GM18909 (cell line): ENCODE results near the gene BRD7.
A peak's percentile ranks its signal among the peaks of the same experiment; 100 is the strongest.

Experiments used
- ATAC-seq: cut with Tn5 transposase; IDR thresholded peaks from one replicate; pipeline ENCODE4 v1.9.1; 2021; ENCODE audit warnings: mild to moderate bottlenecking; ENCODE audit not compliant: unreplicated experiment, poor library complexity

Gene BRD7

DNA sequence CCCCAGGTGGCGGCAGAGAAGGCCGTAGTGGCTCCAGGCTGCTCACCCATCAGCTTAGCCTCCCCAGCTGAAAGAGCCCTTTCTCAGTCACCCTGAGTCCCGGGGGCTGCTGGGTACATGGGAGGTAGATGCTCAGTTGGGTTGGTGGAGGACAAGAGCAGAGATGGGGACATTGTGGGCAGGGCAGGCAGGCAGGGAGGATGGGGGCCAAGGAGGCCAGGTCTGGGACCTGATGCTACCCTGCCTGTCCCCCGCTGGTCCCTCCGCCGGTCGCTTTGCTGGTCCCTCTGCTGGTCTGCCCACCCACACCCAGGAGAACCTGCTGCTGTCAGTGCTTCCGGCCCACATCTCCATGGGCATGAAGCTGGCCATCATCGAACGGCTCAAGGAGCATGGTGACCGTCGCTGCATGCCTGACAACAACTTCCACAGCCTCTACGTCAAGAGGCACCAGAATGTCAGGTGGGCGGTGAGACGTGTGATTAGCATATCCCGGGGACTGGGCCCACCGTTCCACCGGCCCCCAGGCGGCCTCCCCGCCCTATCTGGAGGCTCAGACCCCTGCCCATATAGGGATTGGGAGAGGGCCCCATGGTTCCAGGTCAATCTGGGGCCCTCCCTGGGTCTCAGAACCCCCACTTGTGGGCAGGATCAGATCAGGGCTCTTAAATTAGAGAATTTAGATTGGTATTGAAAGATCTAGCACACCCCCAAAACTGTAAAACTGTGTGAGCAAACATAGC lies 75.6 kb downstream of the BRD7 start:
- ATAC-seq: no peak

- ATAC-seq: no peak
Measured at GRCh38 chr16:50292566-50292948, 76.2 kb downstream of the BRD7 start.

DNA sequence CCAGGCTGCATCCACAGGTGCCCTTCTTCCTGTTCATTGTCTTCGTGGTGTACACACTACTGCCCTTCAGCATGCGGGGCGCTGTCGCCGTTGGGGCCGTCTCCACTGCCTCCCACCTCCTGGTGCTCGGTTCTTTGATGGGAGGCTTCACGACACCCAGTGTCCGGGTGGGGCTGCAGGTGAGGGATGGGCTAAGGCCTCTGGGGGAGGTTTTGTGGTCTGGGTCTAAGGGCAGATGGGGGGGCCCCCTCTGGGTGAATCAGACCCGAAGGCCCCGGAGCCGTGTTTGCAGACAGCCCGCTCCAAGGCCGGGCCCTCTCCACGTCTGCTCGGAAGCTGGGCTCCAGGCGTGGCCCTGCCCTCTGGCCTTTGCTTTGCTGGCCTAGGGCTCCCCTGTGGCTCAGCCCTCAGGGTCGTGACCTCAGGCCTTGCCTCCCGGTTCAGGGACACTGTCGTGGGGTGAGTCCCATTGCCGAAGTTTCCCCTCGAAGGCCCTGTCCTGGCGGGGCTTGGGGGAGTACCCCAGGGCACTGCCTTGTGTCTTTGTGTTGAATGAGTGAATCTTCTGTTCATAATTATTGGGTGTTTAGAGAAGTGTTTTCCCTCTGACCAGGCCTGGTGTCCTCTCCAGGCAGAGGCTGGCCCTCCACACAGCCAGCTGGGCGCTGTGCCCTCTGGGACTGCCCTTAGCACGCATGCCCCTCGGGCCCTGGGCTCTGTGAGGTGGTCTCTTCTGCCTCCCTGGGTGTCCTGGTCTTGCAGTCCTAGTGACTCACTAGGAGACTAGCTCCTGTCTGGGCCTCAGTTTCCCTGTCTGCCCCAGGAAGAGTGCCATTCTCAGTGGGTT lies 76.8 kb downstream of the BRD7 start:
- ATAC-seq: no peak

DNA sequence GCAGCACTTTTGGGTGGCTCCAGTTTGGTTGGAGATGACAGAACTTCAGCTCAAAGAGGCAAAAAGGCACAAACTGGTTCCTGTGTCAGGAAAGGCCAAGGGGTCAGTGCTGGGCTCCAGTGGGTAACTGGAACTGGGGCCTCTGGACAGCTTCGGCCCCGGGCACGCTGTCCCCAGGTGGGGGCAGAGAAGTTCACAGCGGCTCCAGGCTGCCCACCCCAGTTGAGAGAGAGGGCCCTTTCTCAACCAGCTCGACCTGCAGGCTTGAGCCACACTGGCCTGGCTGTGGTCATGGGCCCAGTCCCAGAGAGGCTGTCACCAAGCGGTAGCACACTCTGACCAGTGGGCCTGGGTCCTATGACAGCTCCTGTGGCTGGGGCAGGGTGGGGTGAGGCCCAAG lies 77.9 kb downstream of the BRD7 start:
- ATAC-seq: no peak

DNA sequence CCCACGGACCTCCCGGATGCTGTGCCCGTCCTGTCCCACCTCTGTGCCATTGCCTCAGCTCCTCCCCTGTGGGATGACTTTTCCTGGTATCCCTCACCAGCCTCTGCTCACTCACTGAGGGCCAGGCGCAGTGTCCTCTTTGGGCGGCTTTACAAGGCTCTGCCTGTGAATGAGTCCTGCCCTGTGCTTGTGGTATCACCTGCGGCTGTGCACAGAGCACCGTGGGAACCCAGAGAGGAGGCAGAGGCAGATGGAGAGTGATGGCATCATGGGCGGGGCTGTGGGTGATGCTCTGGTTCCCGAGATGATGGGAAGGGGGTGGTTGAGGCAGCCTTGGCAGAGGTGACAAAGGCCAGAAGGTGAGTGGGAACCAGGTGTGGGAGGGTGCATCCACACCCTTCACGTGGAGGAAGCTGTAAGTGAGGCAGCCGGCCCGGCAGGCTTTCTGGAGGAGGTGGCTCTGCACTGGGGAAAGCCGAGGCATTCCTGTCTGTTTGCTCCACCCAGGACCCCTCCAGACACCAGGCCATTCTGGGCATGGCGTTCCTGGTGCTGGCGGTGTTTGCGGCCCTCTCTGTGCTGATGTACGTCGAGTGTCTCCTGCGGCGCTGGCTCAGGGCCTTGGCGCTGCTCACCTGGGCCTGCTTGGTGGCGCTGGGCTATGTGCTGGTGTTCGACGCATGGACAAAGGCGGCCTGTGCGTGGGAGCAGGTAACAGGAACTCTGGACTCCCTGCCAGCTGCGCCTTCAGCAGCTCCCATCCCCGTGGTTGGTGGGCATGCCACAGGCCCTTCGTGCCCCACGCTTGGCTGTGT lies 78.6 kb downstream of the BRD7 start:
- ATAC-seq: no peak

GRCh38 chr16:50288920-50289319 lies 79.9 kb downstream of the BRD7 start:
- ATAC-seq: no peak

DNA sequence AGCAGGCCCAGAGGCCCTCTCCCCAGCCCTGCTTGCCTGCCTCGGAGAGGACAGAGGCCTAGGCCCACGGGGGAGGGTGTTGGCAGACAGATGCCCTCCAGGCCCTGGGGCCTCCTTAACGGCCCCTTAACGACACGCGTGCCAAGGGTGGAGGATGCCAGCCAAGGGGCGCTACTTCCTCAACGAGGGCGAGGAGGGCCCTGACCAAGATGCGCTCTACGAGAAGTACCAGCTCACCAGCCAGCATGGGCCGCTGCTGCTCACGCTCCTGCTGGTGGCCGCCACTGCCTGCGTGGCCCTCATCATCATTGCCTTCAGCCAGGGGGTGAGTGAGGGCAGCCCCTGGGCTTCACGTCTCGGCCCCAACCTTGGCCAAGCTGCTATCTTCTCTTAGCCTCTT lies 80.8 kb downstream of the BRD7 start:
- ATAC-seq: no peak

- ATAC-seq: no peak
Measured at GRCh38 chr16:50286681-50287080, 82.1 kb downstream of the BRD7 start.

DNA sequence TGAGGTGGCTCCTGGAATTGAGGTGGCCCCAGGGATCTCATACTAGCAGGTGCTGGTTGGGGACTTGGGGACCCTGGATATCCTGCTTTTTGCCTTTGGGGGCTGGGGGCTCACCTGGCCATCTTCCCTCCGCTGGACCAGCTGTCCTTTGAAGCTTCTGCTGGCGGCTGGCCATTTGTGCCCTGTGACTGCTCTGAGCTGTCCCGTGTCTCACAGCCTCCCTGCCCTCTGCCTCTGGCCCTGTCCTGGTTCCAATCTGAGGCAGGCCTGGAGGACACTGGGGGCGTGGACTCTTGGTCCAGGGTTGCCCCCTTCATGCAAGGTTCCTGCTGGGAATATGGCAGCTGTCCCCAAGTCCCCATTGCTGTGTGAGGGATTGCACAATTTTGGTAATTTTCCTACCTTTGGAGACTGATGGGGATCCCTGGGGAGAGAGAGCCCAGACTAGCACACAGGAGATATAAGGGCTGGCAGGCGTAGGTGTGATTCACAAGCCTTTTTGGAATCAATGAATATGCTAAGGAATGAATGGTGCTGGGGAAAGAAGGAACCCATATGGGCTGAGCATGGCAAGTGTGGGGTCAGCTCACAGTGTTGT lies 83.3 kb downstream of the BRD7 start:
- no peak for ATAC-seq

GRCh38 chr16:50284131-50284911 lies 84.5 kb downstream of the BRD7 start:
- no peak for ATAC-seq

DNA sequence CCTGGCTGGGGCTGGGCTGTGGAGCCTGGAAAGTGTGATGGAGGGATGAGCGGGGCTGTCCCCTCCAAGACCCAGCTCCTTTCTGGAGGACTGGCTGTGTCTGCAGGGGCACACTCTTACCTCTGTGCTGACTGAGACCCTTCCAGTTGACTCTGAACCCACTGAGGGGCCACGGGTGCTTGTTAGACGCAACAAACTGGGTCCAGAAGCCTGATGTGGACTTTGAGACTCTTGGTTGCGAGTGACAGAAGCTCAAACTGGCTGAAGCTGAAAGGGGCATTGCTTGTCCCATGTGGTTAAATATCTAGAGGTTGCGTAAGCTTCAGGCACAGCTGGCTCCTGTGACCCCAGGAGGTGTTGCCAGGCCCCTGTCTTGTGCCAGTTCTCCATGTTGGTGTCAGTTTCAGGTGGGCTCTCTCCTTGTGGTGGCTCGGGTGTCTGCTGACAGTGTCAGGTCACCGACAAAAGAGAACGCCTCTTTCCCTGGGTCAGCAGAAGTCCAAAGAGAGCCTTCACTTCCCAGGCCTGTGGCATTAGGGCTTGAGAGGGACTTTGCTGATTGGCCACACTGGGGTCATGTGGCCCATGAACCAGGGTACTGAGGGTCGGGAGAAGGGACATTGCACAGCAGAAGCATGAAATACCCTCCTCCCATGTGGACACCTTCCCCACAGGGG lies 85.7 kb downstream of the BRD7 start:
- no peak for ATAC-seq

DNA sequence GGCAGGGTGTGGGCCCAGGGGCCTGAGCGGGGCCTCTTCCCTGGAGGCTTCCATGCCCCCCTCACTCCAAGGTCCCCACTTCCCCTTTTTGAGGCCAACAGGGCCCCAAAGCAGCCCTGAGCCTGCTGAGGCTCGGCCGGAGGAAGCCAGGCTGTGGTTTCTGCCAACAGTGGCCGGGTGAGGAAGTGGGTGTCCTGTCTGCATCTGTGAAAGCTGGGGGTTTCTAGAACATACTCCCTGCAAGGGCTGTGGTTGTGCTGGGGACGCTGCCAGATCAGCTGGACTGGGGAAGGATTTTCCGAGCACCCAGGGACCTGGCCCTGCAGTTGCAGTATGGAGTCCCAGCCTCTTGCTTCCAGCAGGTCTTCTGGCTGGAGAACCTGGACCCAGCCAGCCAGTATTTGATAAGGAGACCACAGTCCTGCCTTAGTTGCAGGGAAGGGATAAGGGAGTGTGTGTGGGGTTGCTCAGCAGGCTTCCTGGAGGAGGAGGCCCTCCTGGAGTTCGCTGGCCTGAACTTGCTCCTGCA lies 86.7 kb downstream of the BRD7 start:
- ATAC-seq: peak; percentile 93

GRCh38 chr16:50281391-50282009 lies 87.3 kb downstream of the BRD7 start:
- ATAC-seq: no peak

DNA sequence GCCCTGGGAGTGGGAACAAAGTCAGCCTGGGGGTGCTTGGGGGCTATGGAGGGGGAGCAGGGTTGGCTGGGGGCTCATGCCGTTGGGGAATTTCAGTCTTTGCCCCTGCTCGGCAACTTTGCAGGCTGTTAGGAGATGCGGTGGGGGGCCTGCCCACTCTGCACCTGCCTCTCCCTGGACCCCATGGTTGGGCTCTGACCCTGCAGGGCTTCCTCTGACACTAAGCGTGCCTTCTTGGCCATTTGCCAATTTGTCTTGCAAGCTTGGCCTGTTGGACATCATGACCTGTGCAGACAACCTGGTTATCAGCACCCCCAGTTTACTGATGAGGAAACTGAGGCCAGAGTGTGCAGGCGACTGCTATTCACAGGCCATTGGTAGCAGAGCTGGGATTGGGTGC lies 87.9 kb downstream of the BRD7 start:
- no peak for ATAC-seq

DNA sequence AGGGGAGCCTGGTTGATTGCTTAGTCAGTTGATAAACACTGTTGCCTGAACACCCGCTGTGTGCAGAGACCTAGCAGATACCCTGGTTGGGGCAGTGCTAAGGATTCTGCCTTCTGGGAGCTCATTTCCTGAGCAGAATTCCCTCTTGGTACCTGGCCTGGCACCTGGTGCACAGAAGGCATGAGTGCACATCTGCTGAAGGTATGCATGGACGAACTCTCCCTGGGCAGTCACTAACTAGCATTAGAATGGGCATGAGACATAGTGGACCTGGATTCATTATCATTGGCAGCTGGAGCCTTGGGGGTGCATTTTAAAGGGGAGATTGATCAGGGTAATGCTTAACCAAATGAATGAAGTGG lies 89.3 kb downstream of the BRD7 start:
- no peak for ATAC-seq

DNA sequence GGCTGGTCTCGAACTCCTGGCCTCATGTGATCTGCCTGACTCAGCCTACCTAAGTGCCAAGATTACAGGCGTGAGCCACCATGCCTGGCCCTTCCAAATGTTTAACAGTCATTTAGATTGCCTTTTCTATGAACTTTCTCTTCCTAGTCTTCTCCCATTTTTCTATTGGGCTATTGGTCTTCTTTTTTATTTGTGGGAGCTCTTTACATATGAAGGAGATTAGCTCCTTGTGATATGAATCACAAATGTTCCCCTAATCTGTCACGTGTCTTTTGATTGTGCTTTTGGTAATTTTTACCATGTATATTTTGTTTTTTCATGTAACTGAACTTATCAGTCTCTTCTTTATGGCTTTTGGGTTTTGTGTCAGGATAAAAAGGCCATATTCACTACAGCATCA lies 90.5 kb downstream of the BRD7 start:
- no peak for ATAC-seq

DNA sequence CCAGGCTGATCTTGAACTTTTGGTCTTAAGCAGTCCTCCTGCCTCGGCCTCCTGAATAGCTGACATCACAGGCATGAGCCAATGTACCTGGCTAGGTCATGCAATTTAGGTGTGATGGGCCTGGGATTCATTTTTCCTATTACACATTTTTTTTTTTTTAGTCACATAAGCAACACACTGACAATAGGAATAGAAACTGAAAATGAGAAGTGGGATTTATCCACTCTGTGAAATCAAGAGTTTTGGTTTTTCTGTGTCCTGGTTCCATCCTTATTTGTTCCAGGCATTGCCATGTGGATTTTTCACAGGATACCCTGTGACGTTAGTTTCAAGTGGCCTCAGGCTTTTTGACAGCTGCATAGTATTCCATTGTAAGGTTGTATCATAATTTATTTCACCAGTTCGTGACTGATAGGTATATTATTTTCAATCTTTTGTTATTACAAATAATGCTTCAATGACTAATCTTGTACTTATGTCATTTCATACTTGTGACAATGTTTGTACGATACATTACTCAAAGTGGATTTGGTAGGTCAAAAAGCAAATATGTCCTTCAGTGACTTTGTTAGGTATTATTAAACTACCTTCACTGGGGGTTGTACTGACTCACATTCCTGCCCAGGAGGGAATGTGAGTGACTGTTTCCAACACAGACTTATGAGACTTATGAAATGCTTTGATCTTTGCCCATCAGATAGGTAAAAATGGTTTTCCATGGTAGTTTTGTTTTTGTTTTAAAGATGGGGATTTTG lies 91.8 kb downstream of the BRD7 start:
- ATAC-seq: no peak

DNA sequence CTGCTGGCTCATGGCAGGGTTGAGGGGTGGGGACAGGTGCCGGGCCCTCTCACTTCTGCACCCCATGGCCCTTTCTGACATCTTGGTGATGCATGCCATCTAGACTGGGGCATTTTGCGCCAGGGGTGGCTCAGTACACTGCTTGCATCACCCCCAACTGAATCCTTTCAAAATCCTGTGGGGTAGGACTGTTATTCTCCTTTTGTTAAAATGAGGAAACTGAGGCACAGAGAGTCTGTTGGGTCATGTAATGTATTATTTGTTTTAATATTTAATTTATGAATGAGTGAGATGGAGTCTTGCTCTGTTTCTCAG lies 92.5 kb downstream of the BRD7 start:
- ATAC-seq: no peak
